Keratinocyte (primary cell): Measurements from ENCODE around the gene SLC7A4.

ENCODE experiments used
- EZH2 ChIP-seq: IDR thresholded peaks from one replicate; pipeline ENCODE4 v1.6.1; 2012; ENCODE audit warnings: inconsistent platforms, mild to moderate bottlenecking, low read length, moderate library complexity
- TF ChIP-seq, protein P1 (sequence below), 3 experiments: IDR thresholded peaks in 1 of 3; conservative IDR thresholded peaks in 1 of 3; optimal IDR thresholded peaks in 1 of 3; 2 replicates in 2 of 3; 3 replicates in 1 of 3; pipeline versions ENCODE3 to v1.5.1; 2011; ENCODE audit warnings: low read length in 3 of 3, mild to moderate bottlenecking in 3 of 3, moderate library complexity in 2 of 3, control low read depth in 1 of 3, inconsistent platforms in 1 of 3; ENCODE audit not compliant: insufficient read depth in 2 of 3; ENCODE audit errors: extremely low read depth in 1 of 3

DNA sequence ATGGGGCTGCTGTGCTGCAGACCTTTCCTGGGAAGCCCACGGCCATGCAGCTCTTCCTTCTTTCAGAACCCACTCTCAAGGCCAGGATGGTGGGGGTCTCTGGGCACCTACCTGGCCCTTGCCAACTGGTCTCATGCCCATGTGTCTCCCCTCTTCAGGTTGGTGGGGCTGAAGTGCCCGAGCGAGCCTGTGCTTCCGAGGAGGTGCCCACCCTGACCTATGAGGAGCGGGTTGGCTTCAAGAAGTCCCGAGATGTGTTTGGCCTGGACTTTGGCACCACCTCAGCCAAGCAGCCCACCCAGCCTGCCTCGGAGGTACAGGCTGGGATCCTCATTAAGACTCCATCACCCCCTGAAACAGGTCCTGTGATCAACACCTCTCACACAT, 40.3 kb downstream of the SLC7A4 start:
- TF ChIP-seq, protein P1, sequence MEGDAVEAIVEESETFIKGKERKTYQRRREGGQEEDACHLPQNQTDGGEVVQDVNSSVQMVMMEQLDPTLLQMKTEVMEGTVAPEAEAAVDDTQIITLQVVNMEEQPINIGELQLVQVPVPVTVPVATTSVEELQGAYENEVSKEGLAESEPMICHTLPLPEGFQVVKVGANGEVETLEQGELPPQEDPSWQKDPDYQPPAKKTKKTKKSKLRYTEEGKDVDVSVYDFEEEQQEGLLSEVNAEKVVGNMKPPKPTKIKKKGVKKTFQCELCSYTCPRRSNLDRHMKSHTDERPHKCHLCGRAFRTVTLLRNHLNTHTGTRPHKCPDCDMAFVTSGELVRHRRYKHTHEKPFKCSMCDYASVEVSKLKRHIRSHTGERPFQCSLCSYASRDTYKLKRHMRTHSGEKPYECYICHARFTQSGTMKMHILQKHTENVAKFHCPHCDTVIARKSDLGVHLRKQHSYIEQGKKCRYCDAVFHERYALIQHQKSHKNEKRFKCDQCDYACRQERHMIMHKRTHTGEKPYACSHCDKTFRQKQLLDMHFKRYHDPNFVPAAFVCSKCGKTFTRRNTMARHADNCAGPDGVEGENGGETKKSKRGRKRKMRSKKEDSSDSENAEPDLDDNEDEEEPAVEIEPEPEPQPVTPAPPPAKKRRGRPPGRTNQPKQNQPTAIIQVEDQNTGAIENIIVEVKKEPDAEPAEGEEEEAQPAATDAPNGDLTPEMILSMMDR (optimal IDR thresholded peaks at IDR 0.05 in 1 of 3, IDR thresholded peaks at IDR 0.05 in 1 of 3, conservative IDR thresholded peaks at IDR 0.05 in 1 of 3; ENCODE audit: extremely low read depth in 1 of 3, insufficient read depth in 2 of 3, low read length in 3 of 3), result no peak
- no peak for TF ChIP-seq EZH2
